GM12878 (cell line): ENCODE measurements around the gene ORMDL1. TPM values are rescaled to one million over a fixed set of nuclear protein-coding genes. Genes with fewer than 3 reads are reported as not detected.

Source experiments
- ATAC-seq: fragments of 200-7000 bp; cut with Tn5 transposase; 3 replicates; pipeline ENCODE4 v1.9.1; 2020; ENCODE audit warnings: mild to moderate bottlenecking, moderate library complexity
- BruUV-seq: library from RNA; stranded (reverse); fragments of 400-500 nt; replicated peaks from 2 replicates; lab custom pipeline; 2021; lab: Mats Ljungman, UMichigan
- CTCF ChIA-PET: fragments of 300-600 bp; sonication (Branson Sonifier 250); formaldehyde crosslinking; extraction: SDS; loops from one replicate; lab custom pipeline; 2021; ENCODE audit warnings: inconsistent platforms; lab: Yijun Ruan, JAX
- POLR2A ChIA-PET: fragments of 350-600 bp; formaldehyde crosslinking; extraction: SDS; loops from one replicate; lab custom pipeline; 2021; ENCODE audit warnings: inconsistent platforms; lab: Charles Lee
- RAD21 ChIA-PET: fragments of 300-600 bp; sonication (Branson Sonifier 250); formaldehyde crosslinking; loops from one replicate; lab custom pipeline; 2023; ENCODE audit warnings: antibody characterized with exemption; ENCODE audit not compliant: unreplicated experiment; lab: Charles Lee
- SMC1A ChIA-PET: fragments of 300-600 bp; sonication (Branson Sonifier 250); formaldehyde crosslinking; loops from one replicate; lab custom pipeline; 2023; ENCODE audit not compliant: unreplicated experiment, uncharacterized antibody; lab: Charles Lee
- DNase-seq: peaks from one replicate; pipeline ENCODE4 v3.0.0-alpha.2; 2011; ENCODE audit warnings: low read depth, low spot score
- FAIRE-seq: peaks from 3 replicates; lab custom pipeline; 2011; peaks lifted over from hg19 to GRCh38; lab: Jason Lieb, UNC
- H2AFZ ChIP-seq: 2 replicates; pipeline ENCODE4 v1.6.0; 2011; ENCODE audit warnings: low read depth, low read length, control low read depth; ENCODE audit not compliant: control insufficient read depth
- H3K27ac ChIP-seq: 2 replicates; pipeline ENCODE4 v1.5.1; 2011; ENCODE audit warnings: control low read depth; ENCODE audit not compliant: control insufficient read depth, insufficient read depth
- H3K27me3 ChIP-seq, 2 experiments: replicated peaks in 1 of 2; 2 replicates each; pipeline versions ENCODE4 v1.6.0 to v1.6.1; 2011; ENCODE audit warnings: low read length in 1 of 2; ENCODE audit not compliant: control insufficient read depth in 2 of 2, insufficient read depth in 2 of 2
- H3K36me3 ChIP-seq, 2 experiments: 2 replicates each; pipeline ENCODE4 v1.5.1; 2011; ENCODE audit warnings: low read length in 1 of 2; ENCODE audit not compliant: control insufficient read depth in 2 of 2, insufficient read depth in 2 of 2
- H3K4me1 ChIP-seq: 2 replicates; pipeline ENCODE4 v1.6.1; 2011; ENCODE audit warnings: mild to moderate bottlenecking, low read length, moderate library complexity, mixed read lengths; ENCODE audit not compliant: control insufficient read depth, insufficient read depth
- H3K4me2 ChIP-seq: 2 replicates; pipeline ENCODE4 v1.6.0; 2011; ENCODE audit warnings: control low read depth; ENCODE audit not compliant: control insufficient read depth, insufficient read depth
- H3K4me3 ChIP-seq: fragments of 200-600 bp; sonication (generic); 2 replicates; pipeline ENCODE4 v1.5.1; 2016
- H3K79me2 ChIP-seq: 2 replicates; pipeline ENCODE4 v1.6.0; 2011; ENCODE audit warnings: low read length; ENCODE audit not compliant: control insufficient read depth, insufficient read depth
- H3K9ac ChIP-seq: 2 replicates; pipeline ENCODE4 v1.8.0; 2011; ENCODE audit warnings: low read length, control low read depth, mixed read lengths; ENCODE audit not compliant: control insufficient read depth, insufficient read depth
- H3K9me3 ChIP-seq: replicated peaks from 3 replicates; pipeline ENCODE4 v1.5.1; 2011; ENCODE audit warnings: mild to moderate bottlenecking, low read length; ENCODE audit not compliant: control insufficient read depth, insufficient read depth
- H4K20me1 ChIP-seq: 2 replicates; pipeline ENCODE4 v1.6.0; 2011; ENCODE audit not compliant: control insufficient read depth, insufficient read depth
- CEBPB ChIP-seq, 2 experiments: fragments of 150-350 bp in 1 of 2; IDR thresholded peaks; 2 replicates each; pipeline ENCODE4 v1.6.1; 2012 to 2014; ENCODE audit warnings: low read depth in 2 of 2, low read length in 2 of 2, borderline replicate concordance in 1 of 2, inconsistent platforms in 1 of 2
- CHD1 ChIP-seq: IDR thresholded peaks from 2 replicates; pipeline ENCODE4 v1.6.1; 2012; ENCODE audit warnings: low read depth, low read length, improper control_type of control experiment
- FOS ChIP-seq: IDR thresholded peaks from 3 replicates; pipeline ENCODE4 v1.6.1; 2011; ENCODE audit warnings: borderline replicate concordance; ENCODE audit not compliant: insufficient read length; ENCODE audit errors: extremely low read depth
- HDGF ChIP-seq: fragments of 450-650 bp; IDR thresholded peaks from 2 replicates; pipeline ENCODE4 v1.6.1; 2016; ENCODE audit warnings: antibody characterized with exemption
- KLF5 ChIP-seq: fragments of 450-650 bp; IDR thresholded peaks from 2 replicates; pipeline ENCODE4 v1.6.1; 2014; ENCODE audit warnings: mild to moderate bottlenecking; ENCODE audit not compliant: partially characterized antibody
- MEF2A ChIP-seq: IDR thresholded peaks from 2 replicates; pipeline ENCODE4 v1.6.1; 2011; ENCODE audit warnings: low read depth, mild to moderate bottlenecking, low read length, moderate library complexity; ENCODE audit not compliant: insufficient read depth
- MYC ChIP-seq: IDR thresholded peaks from 2 replicates; pipeline ENCODE4 v1.6.1; 2011; ENCODE audit warnings: mild to moderate bottlenecking, low read length, moderate library complexity, inconsistent platforms; ENCODE audit not compliant: insufficient read depth, insufficient replicate concordance, insufficient read length, severe bottlenecking
- NFXL1 ChIP-seq: fragments of 450-650 bp; IDR thresholded peaks from 2 replicates; pipeline ENCODE4 v1.6.1; 2017; ENCODE audit warnings: antibody characterized with exemption, mild to moderate bottlenecking, borderline replicate concordance
- RFX5 ChIP-seq: IDR thresholded peaks from 2 replicates; pipeline ENCODE4 v1.6.1; 2011; ENCODE audit warnings: low read depth, low read length, improper control_type of control experiment
- RUNX3 ChIP-seq: IDR thresholded peaks from 2 replicates; pipeline ENCODE4 v1.6.1; 2012; ENCODE audit warnings: low read length, inconsistent platforms
- SIX5 ChIP-seq: IDR thresholded peaks from 2 replicates; pipeline ENCODE4 v1.6.1; 2011; ENCODE audit warnings: mild to moderate bottlenecking, low read depth, low read length, moderate library complexity; ENCODE audit not compliant: severe bottlenecking
- SMAD5 ChIP-seq: IDR thresholded peaks from 2 replicates; pipeline ENCODE4 v1.6.1; 2016; ENCODE audit warnings: antibody characterized with exemption, low read depth
- ZNF217 ChIP-seq: fragments of 450-650 bp; IDR thresholded peaks from 2 replicates; pipeline ENCODE4 v1.6.1; 2017; ENCODE audit warnings: antibody characterized with exemption, mild to moderate bottlenecking
- ZNF687 ChIP-seq: fragments of 450-650 bp; IDR thresholded peaks from 2 replicates; pipeline ENCODE4 v1.6.1; 2017; ENCODE audit warnings: mild to moderate bottlenecking, moderate library complexity
- WGBS: methylation state at CpG from one replicate; pipeline ENCODE4 v1.1.6; 2016; ENCODE audit warnings: low lambda C conversion rate; ENCODE audit not compliant: insufficient replicate concordance, insufficient coverage; ENCODE audit errors: missing lambda C conversion rate; 5-methylcytosine and 5-hydroxymethylcytosine counted together
- in situ Hi-C: fragments of 300-500 bp; cut with MboI; formaldehyde crosslinking; loops from 9 replicates; pipeline ENCODE4 v1.14.3; 2018; ENCODE audit warnings: mixed read lengths
- intact Hi-C: fragments of 100-400 bp; cut with micrococcal nuclease; formaldehyde crosslinking; loops from one replicate; pipeline ENCODE4 v1.14.2; 2022; ENCODE audit not compliant: unreplicated experiment
- polyA plus RNA-seq, 11 experiments: library from polyadenylated mRNA; depleted of rRNA in 4 of 11; unstranded in 6 of 11; stranded (reverse) in 5 of 11; fragments of >200 nt; fragmentation: Nextera tagmentation in 4 of 11; fragmentation: Illumina TruSeq in 1 of 11; extraction: Ambion mirVana in 4 of 11; extraction: Trizol in 1 of 11; gene quantifications; 1 replicate in 1 of 11; 2 replicates in 10 of 11; pipeline versions ENCODE4 v1.2.1 to v1.2.3, GENCODE V29; 2011 to 2016; ENCODE audit warnings: inconsistent platforms in 2 of 11, missing spikeins in 2 of 11, low read depth in 1 of 11
- total RNA-seq, 4 experiments: library from RNA; depleted of rRNA in 3 of 4; stranded (reverse); fragments of >200 nt in 3 of 4; fragmentation: Illumina TruSeq in 1 of 4; extraction: Trizol in 1 of 4; gene quantifications; 2 replicates each; pipeline versions ENCODE4 v1.2.1 to v1.2.3, GENCODE V29; 2013 to 2021
- TF ChIP-seq, protein P1 (sequence below): fragments of 450-650 bp; conservative IDR thresholded peaks from 2 replicates; pipeline ENCODE4 v1.6.1; 2017; ENCODE audit warnings: mild to moderate bottlenecking, moderate library complexity

ORMDL1 gene
- total and polyA plus RNA-seq, 10 of the 15 experiments (the other 5 are each of a cell fraction or from before 2014, with no cell fraction given), result 62.6 to 161 (median 95.7) TPM

GRCh38 chr2:189729430-189729829 is 54.7 kb downstream of the ORMDL1 start:
- ChIA-PET POLR2A (interaction anchor here (1.0 kb wide), 1 partner anchor 35 kb away, joined by 3 read pairs; no protein-coding TSS in a partner anchor), CTCF (no interaction called here), RAD21 (no interaction called here), SMC1A (interaction anchor here (1.0 kb wide), 1 partner anchor 11 kb away, joined by 3 read pairs; no protein-coding TSS in a partner anchor)
- Histone ChIP-seq H3K36me3 (no peaks in the 10 kb centered on the region), H3K4me2 (no peak overlapping the region), H2AFZ (no peak overlapping the region), H3K9me3 (no peaks in the 10 kb centered on the region), H3K4me3 (no peak overlapping the region), H3K4me1 (no peaks in the 10 kb centered on the region), H3K27ac (no peak overlapping the region), H3K79me2 (no peaks in the 10 kb centered on the region), H3K9ac (no peak overlapping the region), H4K20me1 (no peaks in the 10 kb centered on the region), H3K27me3 (no peaks in the 10 kb centered on the region)
- WGBS, result 85% methylated on average over 3 of the region's 3 CpGs
- DNase-seq, result no peak
- FAIRE-seq, result no peak
- intact Hi-C loops, result no loop called here
- ATAC-seq, result no peak
- in situ Hi-C loops, result no loop called here
- BruUV-seq, result no TSS peak
- no peak for TF ChIP-seq MEF2A
- TF ChIP-seq, protein P1, sequence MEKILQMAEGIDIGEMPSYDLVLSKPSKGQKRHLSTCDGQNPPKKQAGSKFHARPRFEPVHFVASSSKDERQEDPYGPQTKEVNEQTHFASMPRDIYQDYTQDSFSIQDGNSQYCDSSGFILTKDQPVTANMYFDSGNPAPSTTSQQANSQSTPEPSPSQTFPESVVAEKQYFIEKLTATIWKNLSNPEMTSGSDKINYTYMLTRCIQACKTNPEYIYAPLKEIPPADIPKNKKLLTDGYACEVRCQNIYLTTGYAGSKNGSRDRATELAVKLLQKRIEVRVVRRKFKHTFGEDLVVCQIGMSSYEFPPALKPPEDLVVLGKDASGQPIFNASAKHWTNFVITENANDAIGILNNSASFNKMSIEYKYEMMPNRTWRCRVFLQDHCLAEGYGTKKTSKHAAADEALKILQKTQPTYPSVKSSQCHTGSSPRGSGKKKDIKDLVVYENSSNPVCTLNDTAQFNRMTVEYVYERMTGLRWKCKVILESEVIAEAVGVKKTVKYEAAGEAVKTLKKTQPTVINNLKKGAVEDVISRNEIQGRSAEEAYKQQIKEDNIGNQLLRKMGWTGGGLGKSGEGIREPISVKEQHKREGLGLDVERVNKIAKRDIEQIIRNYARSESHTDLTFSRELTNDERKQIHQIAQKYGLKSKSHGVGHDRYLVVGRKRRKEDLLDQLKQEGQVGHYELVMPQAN, result no peak
- TF ChIP-seq SMAD5, result no peak
- no peak for TF ChIP-seq SIX5
- no peak for TF ChIP-seq CHD1
- no peak for TF ChIP-seq RUNX3
- TF ChIP-seq NFXL1, result no peak
- TF ChIP-seq ZNF687, result no peak
- TF ChIP-seq ZNF217, result no peak
- TF ChIP-seq CEBPB (IDR thresholded peaks at IDR 0.05; ENCODE audit: borderline replicate concordance in 1 of 2, low read depth in 2 of 2, low read length in 2 of 2), result no peak
- TF ChIP-seq MYC, result no peak
- no peak for TF ChIP-seq FOS
- TF ChIP-seq RFX5, result no peak
- TF ChIP-seq HDGF, result no peak
- no peak for TF ChIP-seq KLF5
